Motor neuron (in vitro differentiated cells): ENCODE results near the gene AGGF1. TPM values are rescaled to one million over a fixed set of nuclear protein-coding genes. Genes with fewer than 3 reads are reported as not detected.
A peak's percentile ranks its signal among the peaks of the same experiment; 100 is the strongest.

Experiments used
- ATAC-seq, 8 experiments: fragments of 200-7000 bp; cut with Tn5 transposase; replicated peaks in 6 of 8; 2 replicates each; pipeline ENCODE4 v1.8.0; 2021; ENCODE audit warnings: mild to moderate bottlenecking in 8 of 8, moderate library complexity in 8 of 8
- H3K27ac ChIP-seq, 2 donors: fragments of 250-450 bp; sonication (Bioruptor Pico); 2 replicates each; pipeline ENCODE4 v1.9.0; 2021; ENCODE audit warnings: antibody characterized with exemption in 2 of 2, mild to moderate bottlenecking in 2 of 2, moderate library complexity in 1 of 2
- H3K4me1 ChIP-seq, 2 donors: fragments of 250-450 bp; sonication (Bioruptor Pico); replicated peaks in 1 of 2; 2 replicates each; pipeline ENCODE4 v1.6.1; 2021; ENCODE audit warnings: antibody characterized with exemption in 2 of 2, mild to moderate bottlenecking in 2 of 2, moderate library complexity in 1 of 2
- H3K4me3 ChIP-seq, 5 donors: fragments of 250-450 bp; sonication (Bioruptor Pico); 2 replicates each; pipeline ENCODE4 v1.9.0; 2021; ENCODE audit warnings: antibody characterized with exemption in 5 of 5, mild to moderate bottlenecking in 5 of 5, moderate library complexity in 4 of 5
- WGBS, 10 experiments: fragments of 450-650 bp; shearing (Covaris generic); methylation state at CpG; one replicate each; pipeline ENCODE4 v1.0.0; 2022; 5-methylcytosine and 5-hydroxymethylcytosine counted together
- in situ Hi-C, 9 experiments: fragments of 400-800 bp; cut with MboI; loops; one replicate each; pipeline ENCODE4 v1.15.0; 2021; ENCODE audit warnings: low sequenced_read_pairs in 9 of 9, low pct_unique_long_range_greater_than_20kb in 2 of 9; ENCODE audit not compliant: unreplicated experiment in 9 of 9
- total RNA-seq, 8 experiments: library from RNA; unstranded; fragments of 300-600 nt; gene quantifications; 2 replicates each; pipeline versions ENCODE4 v1.2.3 to v1.2.4, GENCODE V29; 2022

The AGGF1 gene
- total RNA-seq, 8 experiments from 2014 or later, result 10.4 to 24.8 (median 16.5) TPM

- in situ Hi-C loops, result loop anchor here in 1 of 9 experiments (25.0 kb wide), 1 partner anchor 146 kb away; the partner anchor contains the start of gene S100Z
- no peak overlapping the region for H3K27ac ChIP-seq
- ATAC-seq, result peak in 1 of 8 experiments; percentile 49
- WGBS, 10 experiments, result 0 to 71% (median 40%) methylated on average over 1 to 2 of the region's 3 CpGs; no CpG with 5 or more reads in 3 of the 10 experiments
- H3K4me1 ChIP-seq, result no peaks in the 10 kb centered on the region
- no peak overlapping the region for H3K4me3 ChIP-seq
Measured at GRCh38 chr5:77008413-77008812, 21.8 kb upstream of the AGGF1 start.

GRCh38 chr5:77010243-77010642, 20.0 kb upstream of the AGGF1 start:
- Histone ChIP-seq H3K4me1 (no peaks in the 10 kb centered on the region), H3K4me3 (no peak overlapping the region), H3K27ac (no peak overlapping the region)
- peak in 3 of 8 experiments; percentile 48 to 60 (median 50) for ATAC-seq
- in situ Hi-C loops, result loop anchor here in 3 of 9 experiments (10.0 to 25.0 kb wide), 2 partner anchors 135 to 148 kb away; partner anchors contain the start of gene S100Z (in 1 of the 3)
- WGBS, 10 experiments, result 57 to 93% (median 79%) methylated on average over 1 to 5 of the region's 5 CpGs

- H3K4me3 ChIP-seq, result no peak overlapping the region
- ATAC-seq, result no peak
- H3K4me1 ChIP-seq, result no peaks in the 10 kb centered on the region
- no peak overlapping the region for H3K27ac ChIP-seq
- WGBS, 10 experiments, result 23 to 70% (median 59%) methylated on average over 2 to 4 of the region's 5 CpGs; no CpG with 5 or more reads in 2 of the 10 experiments
- in situ Hi-C loops, result loop anchor here in 3 of 9 experiments (10.0 to 25.0 kb wide), 2 partner anchors 137 to 149 kb away; partner anchors contain the start of gene S100Z (in 1 of the 3)
Measured at GRCh38 chr5:77011498-77011897, 18.7 kb upstream of the AGGF1 start.

- WGBS, 10 experiments, result 33 to 94% (median 83%) methylated on average over 1 to 2 of the region's 2 CpGs; no CpG with 5 or more reads in 5 of the 10 experiments
- ATAC-seq, result no peak
Measured at GRCh38 chr5:77012601-77013000, 17.6 kb upstream of the AGGF1 start.

GRCh38 chr5:77015938-77016569, 14.2 kb upstream of the AGGF1 start:
- Histone ChIP-seq H3K27ac (no peak overlapping the region), H3K4me1 (no peaks in the 10 kb centered on the region), H3K4me3 (no peak overlapping the region)
- 0 to 60% (median 39%) methylated on average over 1 to 3 of the region's 3 CpGs; no CpG with 5 or more reads in 1 of the 10 experiments for WGBS, 10 experiments
- in situ Hi-C loops, result loop anchor here in 3 of 9 experiments (10.0 to 25.0 kb wide), 2 partner anchors 141 to 154 kb away; partner anchors contain the start of gene S100Z (in 1 of the 3)
- peak in 4 of 8 experiments; percentile 46 to 70 (median 56) for ATAC-seq

More at GRCh38 chr5:77012601-77013000, 17.6 kb upstream of the AGGF1 start:
- Histone ChIP-seq H3K27ac (no peak overlapping the region), H3K4me3 (no peak overlapping the region), H3K4me1 (no peaks in the 10 kb centered on the region)
- in situ Hi-C loops, result loop anchor here in 3 of 9 experiments (10.0 to 25.0 kb wide), 2 partner anchors 138 to 150 kb away; partner anchors contain the start of gene S100Z (in 1 of the 3)

GRCh38 chr5:77016962-77017361, 13.2 kb upstream of the AGGF1 start:
- H3K4me3 ChIP-seq, result no peak overlapping the region
- 29 to 100% (median 80%) methylated on average over 1 of the region's 1 CpG; no CpG with 5 or more reads in 4 of the 10 experiments for WGBS, 10 experiments
- H3K4me1 ChIP-seq, result no peaks in the 10 kb centered on the region
- no peak overlapping the region for H3K27ac ChIP-seq
- in situ Hi-C loops, result loop anchor here in 3 of 9 experiments (10.0 to 25.0 kb wide), 2 partner anchors 142 to 155 kb away; partner anchors contain the start of gene S100Z (in 1 of the 3)
- no peak for ATAC-seq

GRCh38 chr5:77017668-77018067, 12.5 kb upstream of the AGGF1 start:
- no peak overlapping the region for H3K27ac ChIP-seq
- WGBS, 10 experiments, result 0 to 74% (median 56%) methylated on average over 1 to 4 of the region's 4 CpGs; no CpG with 5 or more reads in 1 of the 10 experiments

GRCh38 chr5:77022511-77023417, 7.4 kb upstream of the AGGF1 start:
- no peaks in the 10 kb centered on the region for H3K4me1 ChIP-seq
- in situ Hi-C loops, result loop anchor here in 1 of 9 experiments (25.0 kb wide), 1 partner anchor 160 kb away; the partner anchor contains the start of gene S100Z

More at GRCh38 chr5:77017668-77018067, 12.5 kb upstream of the AGGF1 start:
- ATAC-seq, result no peak
- no peak overlapping the region for H3K4me3 ChIP-seq
- in situ Hi-C loops, result loop anchor here in 3 of 9 experiments (10.0 to 25.0 kb wide), 2 partner anchors 143 to 155 kb away; partner anchors contain the start of gene S100Z (in 1 of the 3)
- no peaks in the 10 kb centered on the region for H3K4me1 ChIP-seq

GRCh38 chr5:77024490-77024889, 5.7 kb upstream of the AGGF1 start:
- in situ Hi-C loops, result loop anchor here in 1 of 9 experiments (25.0 kb wide), 1 partner anchor 162 kb away; the partner anchor contains the start of gene S100Z
- ATAC-seq, result no peak
- H3K4me3 ChIP-seq, result no peak overlapping the region

More at GRCh38 chr5:77022511-77023417, 7.4 kb upstream of the AGGF1 start:
- 5 to 72% (median 42%) methylated on average over 3 to 7 of the region's 7 CpGs; no CpG with 5 or more reads in 1 of the 10 experiments for WGBS, 10 experiments
- H3K4me3 ChIP-seq, result no peak overlapping the region
- no peak for ATAC-seq
- no peak overlapping the region for H3K27ac ChIP-seq

GRCh38 chr5:77028631-77029375, 1.4 kb upstream of the AGGF1 start:
- 61 to 93% (median 80%) methylated on average over 2 to 4 of the region's 4 CpGs; no CpG with 5 or more reads in 1 of the 10 experiments for WGBS, 10 experiments
- no peak overlapping the region for H3K4me3 ChIP-seq

More at GRCh38 chr5:77024490-77024889, 5.7 kb upstream of the AGGF1 start:
- Histone ChIP-seq H3K4me1 (no peaks in the 10 kb centered on the region), H3K27ac (no peak overlapping the region)
- 40 to 100% (median 67%) methylated on average over 1 of the region's 1 CpG; no CpG with 5 or more reads in 3 of the 10 experiments for WGBS, 10 experiments

GRCh38 chr5:77029376-77029885, 773 bp upstream of the AGGF1 start:
- Histone ChIP-seq H3K4me3 (peak overlapping the region in 2 of 5 donors; percentile 58 to 74), H3K27ac (peak overlapping the region in 1 of 2 donors; percentile 84), H3K4me1 (peaks cover 0 to 13% of the 10 kb centered on the region in 2 donors)
- no peak for ATAC-seq
- 83 to 100% (median 100%) methylated on average over 1 to 2 of the region's 2 CpGs; no CpG with 5 or more reads in 3 of the 10 experiments for WGBS, 10 experiments
- in situ Hi-C loops, result no loop called here

More at GRCh38 chr5:77028631-77029375, 1.4 kb upstream of the AGGF1 start:
- in situ Hi-C loops, result no loop called here
- no peak overlapping the region for H3K27ac ChIP-seq
- no peak for ATAC-seq
- peaks cover 0 to 13% of the 10 kb centered on the region in 2 donors for H3K4me1 ChIP-seq
